ENCODE results near the gene POLK.
"Not testable (repeated sequence)": the region's sequence is repeated elsewhere in the genome, so short reads cannot be mapped to it uniquely, and the experiment has no call there.

- not testable (repeated sequence) for TF ChIP-seq POLR2A, POLR2AphosphoS5, EP300 (IDR thresholded peaks at IDR 0.05)
- TF ChIP-seq, protein P1, sequence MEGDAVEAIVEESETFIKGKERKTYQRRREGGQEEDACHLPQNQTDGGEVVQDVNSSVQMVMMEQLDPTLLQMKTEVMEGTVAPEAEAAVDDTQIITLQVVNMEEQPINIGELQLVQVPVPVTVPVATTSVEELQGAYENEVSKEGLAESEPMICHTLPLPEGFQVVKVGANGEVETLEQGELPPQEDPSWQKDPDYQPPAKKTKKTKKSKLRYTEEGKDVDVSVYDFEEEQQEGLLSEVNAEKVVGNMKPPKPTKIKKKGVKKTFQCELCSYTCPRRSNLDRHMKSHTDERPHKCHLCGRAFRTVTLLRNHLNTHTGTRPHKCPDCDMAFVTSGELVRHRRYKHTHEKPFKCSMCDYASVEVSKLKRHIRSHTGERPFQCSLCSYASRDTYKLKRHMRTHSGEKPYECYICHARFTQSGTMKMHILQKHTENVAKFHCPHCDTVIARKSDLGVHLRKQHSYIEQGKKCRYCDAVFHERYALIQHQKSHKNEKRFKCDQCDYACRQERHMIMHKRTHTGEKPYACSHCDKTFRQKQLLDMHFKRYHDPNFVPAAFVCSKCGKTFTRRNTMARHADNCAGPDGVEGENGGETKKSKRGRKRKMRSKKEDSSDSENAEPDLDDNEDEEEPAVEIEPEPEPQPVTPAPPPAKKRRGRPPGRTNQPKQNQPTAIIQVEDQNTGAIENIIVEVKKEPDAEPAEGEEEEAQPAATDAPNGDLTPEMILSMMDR (IDR thresholded peaks at IDR 0.05) = not testable (repeated sequence)
Observed at GRCh38 chr5:75533716-75534115, 22.0 kb downstream of the POLK start.

Measured in suprapubic skin (tissue), 4 donors.